HepG2 (cell line): ENCODE data around the gene COPS7A. TPM values are rescaled to one million over a fixed set of nuclear protein-coding genes. Genes with fewer than 3 reads are reported as not detected.

Source experiments
- AHR ChIP-seq: IDR thresholded peaks from 2 replicates; pipeline ENCODE4 v1.6.1; 2018; ENCODE audit warnings: missing genetic modification reagents, missing compliant biosample characterization
- ATF7-NPFF ChIP-seq: sonication (generic); formaldehyde crosslinking; IDR thresholded peaks from 2 replicates; pipeline ENCODE4 v1.8.1; 2023; ENCODE audit warnings: mild to moderate bottlenecking, low read depth, missing genetic modification reagents, moderate library complexity
- ATM ChIP-seq: fragments of 450-650 bp; IDR thresholded peaks from 2 replicates; pipeline ENCODE4 v1.7.1; 2017; ENCODE audit warnings: mild to moderate bottlenecking, borderline replicate concordance
- GZF1 ChIP-seq: sonication (generic); formaldehyde crosslinking; IDR thresholded peaks from 2 replicates; pipeline ENCODE4 v1.5.1; 2020; ENCODE audit warnings: mild to moderate bottlenecking, missing genetic modification reagents
- HCFC1 ChIP-seq: fragments of 150-350 bp; IDR thresholded peaks from 2 replicates; pipeline ENCODE4 v1.6.1; 2014; ENCODE audit warnings: low read depth, low read length
- HNRNPH1 ChIP-seq: fragments of 200-400 bp; formaldehyde crosslinking; optimal IDR thresholded peaks from 2 replicates; pipeline ENCODE3; 2017; ENCODE audit warnings: mild to moderate bottlenecking, low read depth, low read length
- JDP2 ChIP-seq: sonication (generic); formaldehyde crosslinking; IDR thresholded peaks from 2 replicates; pipeline ENCODE4 v1.8.1; 2022; ENCODE audit warnings: missing genetic modification reagents, borderline replicate concordance
- NFRKB ChIP-seq: fragments of 450-650 bp; IDR thresholded peaks from 2 replicates; pipeline ENCODE4 v1.6.1; 2017
- PPARG ChIP-seq: conservative IDR thresholded peaks from 2 replicates; pipeline ENCODE4 v1.6.1; 2016; ENCODE audit warnings: missing biosample characterization, missing genetic modification reagents
- SOX5 ChIP-seq: IDR thresholded peaks from 2 replicates; pipeline ENCODE4 v1.6.1; 2016; ENCODE audit warnings: borderline replicate concordance
- TBP ChIP-seq: sonication (generic); formaldehyde crosslinking; IDR thresholded peaks from 2 replicates; pipeline ENCODE4 v1.5.0; 2020; ENCODE audit warnings: missing genetic modification reagents
- XRCC5 ChIP-seq: fragments of 200-400 bp; formaldehyde crosslinking; optimal IDR thresholded peaks from 2 replicates; pipeline ENCODE3; 2017; ENCODE audit warnings: mild to moderate bottlenecking, low read length
- ZNF101 ChIP-seq: sonication (generic); formaldehyde crosslinking; IDR thresholded peaks from 2 replicates; pipeline ENCODE4 v1.4.0; 2020; ENCODE audit warnings: mild to moderate bottlenecking, low read depth, missing genetic modification reagents, borderline replicate concordance
- ZNF207 ChIP-seq: fragments of 450-650 bp; IDR thresholded peaks from 2 replicates; pipeline ENCODE4 v1.6.1; 2016; ENCODE audit warnings: antibody characterized with exemption, borderline replicate concordance
- ZNF263 ChIP-seq: sonication (generic); formaldehyde crosslinking; IDR thresholded peaks from 2 replicates; pipeline ENCODE4 v1.4.0; 2020; ENCODE audit warnings: missing genetic modification reagents
- ZNF317 ChIP-seq: sonication (generic); formaldehyde crosslinking; IDR thresholded peaks from 2 replicates; pipeline ENCODE4 v1.5.0; 2020; ENCODE audit warnings: mild to moderate bottlenecking, missing genetic modification reagents
- ZNF562 ChIP-seq: sonication (generic); formaldehyde crosslinking; IDR thresholded peaks from 2 replicates; pipeline ENCODE4 v1.8.0; 2022; ENCODE audit warnings: missing genetic modification reagents, borderline replicate concordance
- ZNF598 ChIP-seq: sonication (generic); formaldehyde crosslinking; IDR thresholded peaks from 2 replicates; pipeline ENCODE4 v1.5.1; 2020; ENCODE audit warnings: mild to moderate bottlenecking, missing genetic modification reagents, borderline replicate concordance
- ZNF674 ChIP-seq: sonication (generic); formaldehyde crosslinking; IDR thresholded peaks from 2 replicates; pipeline ENCODE4 v1.5.0; 2020; ENCODE audit warnings: low read depth, mild to moderate bottlenecking, missing genetic modification reagents
- ZNF678 ChIP-seq: sonication (generic); formaldehyde crosslinking; IDR thresholded peaks from 2 replicates; pipeline ENCODE4 v1.4.0; 2020; ENCODE audit warnings: mild to moderate bottlenecking, missing genetic modification reagents
- ZNF737 ChIP-seq: sonication (generic); formaldehyde crosslinking; IDR thresholded peaks from 2 replicates; pipeline ENCODE4 v1.5.0; 2020; ENCODE audit warnings: missing genetic modification reagents, mild to moderate bottlenecking, borderline replicate concordance
- ZSCAN12 ChIP-seq: sonication (generic); formaldehyde crosslinking; IDR thresholded peaks from 2 replicates; pipeline ENCODE4 v1.9.0; 2021; ENCODE audit warnings: mild to moderate bottlenecking, missing genetic modification reagents
- polyA plus RNA-seq, 8 experiments: library from polyadenylated mRNA; depleted of rRNA in 3 of 8; stranded (reverse) in 7 of 8; unstranded in 1 of 8; fragments of >200 nt; fragmentation: Illumina TruSeq in 4 of 8; extraction: Trizol in 4 of 8; gene quantifications; 2 replicates each; pipeline versions ENCODE4 v1.2.1 to v1.2.3, GENCODE V29; 2011 to 2016; ENCODE audit warnings: low read depth in 4 of 8, missing spikeins in 1 of 8, mixed read lengths in 1 of 8; ENCODE audit not compliant: insufficient read depth in 1 of 8
- total RNA-seq, 5 experiments: library from RNA; depleted of rRNA; stranded (reverse); fragments of >200 nt; fragmentation: Illumina TruSeq; extraction: Trizol; gene quantifications; 2 replicates each; pipeline ENCODE4 v1.2.3, GENCODE V29; 2016; ENCODE audit warnings: low read depth in 1 of 5
- TF ChIP-seq, protein P1 (sequence below): sonication (generic); formaldehyde crosslinking; IDR thresholded peaks from 2 replicates; pipeline ENCODE4 v1.5.0; 2020; ENCODE audit warnings: missing genetic modification reagents
- TF ChIP-seq, protein P2 (sequence below): sonication (generic); formaldehyde crosslinking; IDR thresholded peaks from 2 replicates; pipeline ENCODE4 v1.5.0; 2020; ENCODE audit warnings: mild to moderate bottlenecking, missing genetic modification reagents
- TF ChIP-seq, protein P3 (sequence below): sonication (generic); formaldehyde crosslinking; IDR thresholded peaks from 2 replicates; pipeline ENCODE4 v1.4.0; 2020; ENCODE audit warnings: missing genetic modification reagents
- TF ChIP-seq, protein P4 (sequence below): sonication (generic); formaldehyde crosslinking; IDR thresholded peaks from 2 replicates; pipeline ENCODE4 v1.5.1; 2020; ENCODE audit warnings: mild to moderate bottlenecking, missing genetic modification reagents, moderate library complexity

The COPS7A gene
- total and polyA plus RNA-seq, 2 of the 13 experiments (the other 11 are each of a cell fraction or from before 2014, with no cell fraction given) = 40.0 to 73.6 TPM

DNA sequence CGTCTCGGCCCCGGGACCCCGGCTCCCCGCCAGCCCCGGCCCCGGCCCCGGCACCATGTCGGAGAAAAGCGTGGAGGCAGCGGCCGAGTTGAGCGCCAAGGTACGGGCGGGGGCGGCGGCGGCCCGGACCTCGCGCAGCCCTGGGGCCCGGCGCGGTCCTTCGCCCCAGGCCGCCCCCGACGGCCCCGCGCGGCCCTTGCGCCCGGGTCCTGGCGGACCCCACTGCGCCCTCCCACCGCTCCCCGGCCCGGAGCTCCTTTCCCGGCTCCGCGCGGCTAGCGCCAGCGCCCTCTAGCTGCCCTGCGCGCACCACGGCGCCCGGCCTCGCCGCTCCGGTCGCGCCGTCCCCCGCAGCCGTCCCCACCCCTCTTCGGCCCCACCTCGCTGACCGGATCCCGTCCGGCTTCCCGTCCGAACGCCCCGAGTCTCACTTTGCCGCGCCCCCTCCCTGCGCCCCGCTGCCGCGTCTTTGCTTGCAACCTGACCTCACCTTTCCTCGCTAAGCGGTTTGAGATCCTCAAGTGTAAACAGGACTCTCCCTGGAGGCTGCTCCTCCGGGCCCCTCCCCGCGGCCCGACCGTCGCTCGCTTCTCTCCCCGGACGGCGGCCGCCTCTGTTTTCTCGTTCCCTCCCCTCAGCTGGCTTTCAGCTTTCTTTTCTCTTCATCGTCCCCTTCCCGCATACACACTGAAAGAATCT, 43.0 kb downstream of the COPS7A start (continued):
- TF ChIP-seq, protein P1, sequence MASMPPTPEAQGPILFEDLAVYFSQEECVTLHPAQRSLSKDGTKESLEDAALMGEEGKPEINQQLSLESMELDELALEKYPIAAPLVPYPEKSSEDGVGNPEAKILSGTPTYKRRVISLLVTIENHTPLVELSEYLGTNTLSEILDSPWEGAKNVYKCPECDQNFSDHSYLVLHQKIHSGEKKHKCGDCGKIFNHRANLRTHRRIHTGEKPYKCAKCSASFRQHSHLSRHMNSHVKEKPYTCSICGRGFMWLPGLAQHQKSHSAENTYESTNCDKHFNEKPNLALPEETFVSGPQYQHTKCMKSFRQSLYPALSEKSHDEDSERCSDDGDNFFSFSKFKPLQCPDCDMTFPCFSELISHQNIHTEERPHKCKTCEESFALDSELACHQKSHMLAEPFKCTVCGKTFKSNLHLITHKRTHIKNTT (CRISPR knock-in tag) = no peak
- no peak for TF ChIP-seq GZF1 (CRISPR knock-in tag)
- no peak; the same call in 1 of the 2 replicates for TF ChIP-seq ZNF263 (CRISPR knock-in tag)
- no peak for TF ChIP-seq ZNF317 (CRISPR knock-in tag)
- TF ChIP-seq HCFC1 = no peak
- TF ChIP-seq HNRNPH1 = no peak
- no peak for TF ChIP-seq AHR (CRISPR knock-in tag)
- no peak for TF ChIP-seq ZNF562 (CRISPR knock-in tag)
- TF ChIP-seq ZNF101 = peak; percentile 35; the same call in 1 of the 2 replicates
- TF ChIP-seq JDP2 (CRISPR knock-in tag) = no peak
- TF ChIP-seq, protein P2, sequence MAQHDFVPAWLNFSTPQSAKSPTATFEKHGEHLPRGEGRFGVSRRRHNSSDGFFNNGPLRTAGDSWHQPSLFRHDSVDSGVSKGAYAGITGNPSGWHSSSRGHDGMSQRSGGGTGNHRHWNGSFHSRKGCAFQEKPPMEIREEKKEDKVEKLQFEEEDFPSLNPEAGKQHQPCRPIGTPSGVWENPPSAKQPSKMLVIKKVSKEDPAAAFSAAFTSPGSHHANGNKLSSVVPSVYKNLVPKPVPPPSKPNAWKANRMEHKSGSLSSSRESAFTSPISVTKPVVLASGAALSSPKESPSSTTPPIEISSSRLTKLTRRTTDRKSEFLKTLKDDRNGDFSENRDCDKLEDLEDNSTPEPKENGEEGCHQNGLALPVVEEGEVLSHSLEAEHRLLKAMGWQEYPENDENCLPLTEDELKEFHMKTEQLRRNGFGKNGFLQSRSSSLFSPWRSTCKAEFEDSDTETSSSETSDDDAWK (CRISPR knock-in tag) = no peak
- TF ChIP-seq, protein P3, sequence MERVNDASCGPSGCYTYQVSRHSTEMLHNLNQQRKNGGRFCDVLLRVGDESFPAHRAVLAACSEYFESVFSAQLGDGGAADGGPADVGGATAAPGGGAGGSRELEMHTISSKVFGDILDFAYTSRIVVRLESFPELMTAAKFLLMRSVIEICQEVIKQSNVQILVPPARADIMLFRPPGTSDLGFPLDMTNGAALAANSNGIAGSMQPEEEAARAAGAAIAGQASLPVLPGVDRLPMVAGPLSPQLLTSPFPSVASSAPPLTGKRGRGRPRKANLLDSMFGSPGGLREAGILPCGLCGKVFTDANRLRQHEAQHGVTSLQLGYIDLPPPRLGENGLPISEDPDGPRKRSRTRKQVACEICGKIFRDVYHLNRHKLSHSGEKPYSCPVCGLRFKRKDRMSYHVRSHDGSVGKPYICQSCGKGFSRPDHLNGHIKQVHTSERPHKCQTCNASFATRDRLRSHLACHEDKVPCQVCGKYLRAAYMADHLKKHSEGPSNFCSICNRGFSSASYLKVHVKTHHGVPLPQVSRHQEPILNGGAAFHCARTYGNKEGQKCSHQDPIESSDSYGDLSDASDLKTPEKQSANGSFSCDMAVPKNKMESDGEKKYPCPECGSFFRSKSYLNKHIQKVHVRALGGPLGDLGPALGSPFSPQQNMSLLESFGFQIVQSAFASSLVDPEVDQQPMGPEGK = peak; percentile 44
- no peak for TF ChIP-seq ZSCAN12 (CRISPR knock-in tag)
- no peak for TF ChIP-seq ZNF598 (CRISPR knock-in tag)
- TF ChIP-seq ATF7-NPFF (CRISPR knock-in tag) = 0 out of 2 replicates have a peak, but pooled peaks have one; percentile 25
- no peak for TF ChIP-seq ZNF678 (CRISPR knock-in tag)
- TF ChIP-seq TBP = no peak
- no peak for TF ChIP-seq SOX5
- no peak for TF ChIP-seq ATM
- TF ChIP-seq, protein P4, sequence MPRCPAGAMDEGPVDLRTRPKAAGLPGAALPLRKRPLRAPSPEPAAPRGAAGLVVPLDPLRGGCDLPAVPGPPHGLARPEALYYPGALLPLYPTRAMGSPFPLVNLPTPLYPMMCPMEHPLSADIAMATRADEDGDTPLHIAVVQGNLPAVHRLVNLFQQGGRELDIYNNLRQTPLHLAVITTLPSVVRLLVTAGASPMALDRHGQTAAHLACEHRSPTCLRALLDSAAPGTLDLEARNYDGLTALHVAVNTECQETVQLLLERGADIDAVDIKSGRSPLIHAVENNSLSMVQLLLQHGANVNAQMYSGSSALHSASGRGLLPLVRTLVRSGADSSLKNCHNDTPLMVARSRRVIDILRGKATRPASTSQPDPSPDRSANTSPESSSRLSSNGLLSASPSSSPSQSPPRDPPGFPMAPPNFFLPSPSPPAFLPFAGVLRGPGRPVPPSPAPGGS = no peak
- no peak for TF ChIP-seq PPARG
- TF ChIP-seq ZNF737 = no peak
- no peak for TF ChIP-seq ZNF674
- TF ChIP-seq XRCC5 = peak; percentile 44
- no peak for TF ChIP-seq NFRKB
- no peak for TF ChIP-seq ZNF207
